Keratinocyte (primary cell): ENCODE data around the gene CRLF1. TPM values are rescaled to one million over a fixed set of nuclear protein-coding genes. Genes with fewer than 3 reads are reported as not detected.

ENCODE experiments used
- DNase-seq: peaks from one replicate; pipeline ENCODE4 v3.0.0-alpha.2; 2011; ENCODE audit warnings: low read depth, missing footprints, low spot score
- FAIRE-seq: peaks from 2 replicates; lab custom pipeline; 2011; peaks lifted over from hg19 to GRCh38; lab: Jason Lieb, UNC
- H2AFZ ChIP-seq: 2 replicates; pipeline ENCODE4 v1.6.0; 2012; ENCODE audit warnings: low read length, control low read depth, inconsistent platforms; ENCODE audit not compliant: control insufficient read depth
- H3K27ac ChIP-seq: 2 replicates; pipeline ENCODE4 v1.5.1; 2011; ENCODE audit warnings: low read length; ENCODE audit not compliant: control insufficient read depth, insufficient read depth
- H3K27me3 ChIP-seq: 3 replicates; pipeline ENCODE4 v1.6.0; 2011; ENCODE audit warnings: low read length; ENCODE audit not compliant: control insufficient read depth, insufficient read depth; ENCODE audit errors: extremely low read depth
- H3K36me3 ChIP-seq, 2 experiments: 2 replicates in 1 of 2; 3 replicates in 1 of 2; pipeline ENCODE4 v1.5.1; 2011; ENCODE audit warnings: low read length in 2 of 2, mild to moderate bottlenecking in 1 of 2; ENCODE audit not compliant: control insufficient read depth in 2 of 2, insufficient read depth in 2 of 2; ENCODE audit errors: extremely low read depth in 1 of 2
- H3K4me1 ChIP-seq: 3 replicates; pipeline ENCODE4 v1.5.1; 2011; ENCODE audit warnings: low read length; ENCODE audit not compliant: control insufficient read depth, insufficient read depth; ENCODE audit errors: extremely low read depth
- H3K4me2 ChIP-seq: 3 replicates; pipeline ENCODE4 v1.6.0; 2011; ENCODE audit warnings: low read depth, low read length; ENCODE audit not compliant: control insufficient read depth, insufficient read depth; ENCODE audit errors: extremely low read depth
- H3K4me3 ChIP-seq, 3 experiments: fragments of 200-600 bp in 1 of 3; sonication (generic) in 1 of 3; 2 replicates in 2 of 3; 3 replicates in 1 of 3; pipeline ENCODE4 v1.5.1; 2011 to 2016; ENCODE audit warnings: low read length in 3 of 3, mild to moderate bottlenecking in 3 of 3, control low read depth in 2 of 3, inconsistent platforms in 1 of 3, low read depth in 1 of 3, mixed read lengths in 1 of 3, mixed run types in 1 of 3, moderate library complexity in 1 of 3; ENCODE audit not compliant: control insufficient read depth in 2 of 3, insufficient read depth in 2 of 3; ENCODE audit errors: extremely low read depth in 1 of 3
- H3K79me2 ChIP-seq: 2 replicates; pipeline ENCODE4 v1.6.0; 2012; ENCODE audit warnings: low read length; ENCODE audit not compliant: control insufficient read depth, insufficient read depth
- H3K9ac ChIP-seq: 3 replicates; pipeline ENCODE4 v1.6.0; 2011; ENCODE audit warnings: low read length; ENCODE audit not compliant: control insufficient read depth, insufficient read depth; ENCODE audit errors: extremely low read depth
- H3K9me1 ChIP-seq: 3 replicates; pipeline ENCODE4 v1.6.0; 2011; ENCODE audit warnings: low read length; ENCODE audit not compliant: control insufficient read depth, insufficient read depth; ENCODE audit errors: extremely low read depth
- H3K9me3 ChIP-seq: 2 replicates; pipeline ENCODE4 v1.5.1; 2012; ENCODE audit warnings: low read depth, low read length; ENCODE audit not compliant: control insufficient read depth
- H4K20me1 ChIP-seq: 3 replicates; pipeline ENCODE4 v1.6.0; 2011; ENCODE audit warnings: low read length; ENCODE audit not compliant: control insufficient read depth, insufficient read depth; ENCODE audit errors: extremely low read depth
- EZH2 ChIP-seq: IDR thresholded peaks from one replicate; pipeline ENCODE4 v1.6.1; 2012; ENCODE audit warnings: inconsistent platforms, mild to moderate bottlenecking, low read length, moderate library complexity
- dilution Hi-C: fragments of 300-500 bp; cut with MboI; formaldehyde crosslinking; loops from one replicate; pipeline ENCODE4 v1.7.0; 2020; ENCODE audit warnings: low sequenced_read_pairs; ENCODE audit not compliant: extremely low pct_ligation_motif_present
- polyA plus RNA-seq, 5 experiments: library from polyadenylated mRNA; depleted of rRNA in 3 of 5; stranded (reverse) in 3 of 5; stranded (forward) in 1 of 5; unstranded in 1 of 5; fragments of >200 nt; gene quantifications; 1 replicate in 1 of 5; 2 replicates in 3 of 5; 3 replicates in 1 of 5; pipeline versions ENCODE4 v1.2.1 to v1.2.3, GENCODE V29; 2011 to 2012; ENCODE audit warnings: missing spikeins in 2 of 5, low read depth in 1 of 5, low replicate concordance in 1 of 5
- TF ChIP-seq, protein P1 (sequence below), 3 experiments: IDR thresholded peaks in 1 of 3; conservative IDR thresholded peaks in 1 of 3; optimal IDR thresholded peaks in 1 of 3; 2 replicates in 2 of 3; 3 replicates in 1 of 3; pipeline versions ENCODE3 to v1.5.1; 2011; ENCODE audit warnings: low read length in 3 of 3, mild to moderate bottlenecking in 3 of 3, moderate library complexity in 2 of 3, control low read depth in 1 of 3, inconsistent platforms in 1 of 3; ENCODE audit not compliant: insufficient read depth in 2 of 3; ENCODE audit errors: extremely low read depth in 1 of 3

The CRLF1 gene
- polyA plus RNA-seq, 1 donor (not counting 4 experiments of a cell fraction or from before 2014, with no cell fraction given) = 0.20 TPM

DNA sequence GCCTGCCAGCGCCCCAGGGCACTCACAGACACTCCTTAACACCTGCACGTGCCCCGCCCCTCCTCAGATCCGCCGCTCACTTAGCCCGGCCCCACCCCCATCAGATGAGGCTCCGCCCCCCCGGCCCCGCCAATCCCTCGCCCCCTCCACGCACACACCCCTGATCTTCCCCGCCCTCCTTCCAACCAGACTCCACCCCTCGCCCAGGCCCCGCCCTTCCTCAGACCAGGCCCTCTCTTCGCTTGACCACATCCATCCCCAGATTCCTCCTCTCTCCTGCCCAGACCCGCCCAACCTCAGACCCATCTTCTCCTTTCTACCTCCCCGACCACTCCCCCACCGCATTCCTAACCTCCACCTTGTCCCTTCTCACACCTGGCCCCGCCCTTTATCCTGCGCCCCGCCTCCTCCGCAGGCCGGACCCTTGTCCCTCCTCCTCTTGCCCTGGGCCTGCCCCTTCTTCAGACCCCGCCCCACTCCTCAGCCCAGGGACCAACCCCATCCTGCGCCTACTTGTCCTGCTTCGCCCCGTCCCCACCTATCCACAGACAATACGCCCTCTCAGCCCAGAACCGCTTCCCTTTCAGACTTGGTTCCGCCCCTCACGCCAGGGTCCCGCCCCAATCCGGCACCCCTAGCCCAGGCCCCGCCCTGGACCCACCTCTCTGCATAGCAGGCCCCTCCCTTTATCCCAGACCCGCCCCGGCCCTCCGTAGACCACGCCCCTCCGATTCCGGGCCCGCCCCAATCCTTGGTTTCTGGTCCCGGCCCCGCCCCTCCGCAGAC, 29.8 kb upstream of the CRLF1 start:
- Histone ChIP-seq H3K79me2 (no peaks in the 10 kb centered on the region), H3K9me1 (no peaks in the 10 kb centered on the region), H3K4me2 (peak overlapping the region; percentile 62), H3K9me3 (no peaks in the 10 kb centered on the region), H2AFZ (peak overlapping the region; percentile 88), H3K9ac (peak overlapping the region; percentile 33), H4K20me1 (no peaks in the 10 kb centered on the region), H3K27me3 (no peaks in the 10 kb centered on the region), H3K4me3 (peak overlapping the region; percentile 61 to 90 (median 89)), H3K27ac (peak overlapping the region; percentile 52), H3K4me1 (peaks cover 19% of the 10 kb centered on the region), H3K36me3 (no peaks in the 10 kb centered on the region)
- peak; percentile 32 for FAIRE-seq
- dilution Hi-C loops = no loop called here
- TF ChIP-seq, protein P1, sequence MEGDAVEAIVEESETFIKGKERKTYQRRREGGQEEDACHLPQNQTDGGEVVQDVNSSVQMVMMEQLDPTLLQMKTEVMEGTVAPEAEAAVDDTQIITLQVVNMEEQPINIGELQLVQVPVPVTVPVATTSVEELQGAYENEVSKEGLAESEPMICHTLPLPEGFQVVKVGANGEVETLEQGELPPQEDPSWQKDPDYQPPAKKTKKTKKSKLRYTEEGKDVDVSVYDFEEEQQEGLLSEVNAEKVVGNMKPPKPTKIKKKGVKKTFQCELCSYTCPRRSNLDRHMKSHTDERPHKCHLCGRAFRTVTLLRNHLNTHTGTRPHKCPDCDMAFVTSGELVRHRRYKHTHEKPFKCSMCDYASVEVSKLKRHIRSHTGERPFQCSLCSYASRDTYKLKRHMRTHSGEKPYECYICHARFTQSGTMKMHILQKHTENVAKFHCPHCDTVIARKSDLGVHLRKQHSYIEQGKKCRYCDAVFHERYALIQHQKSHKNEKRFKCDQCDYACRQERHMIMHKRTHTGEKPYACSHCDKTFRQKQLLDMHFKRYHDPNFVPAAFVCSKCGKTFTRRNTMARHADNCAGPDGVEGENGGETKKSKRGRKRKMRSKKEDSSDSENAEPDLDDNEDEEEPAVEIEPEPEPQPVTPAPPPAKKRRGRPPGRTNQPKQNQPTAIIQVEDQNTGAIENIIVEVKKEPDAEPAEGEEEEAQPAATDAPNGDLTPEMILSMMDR (optimal IDR thresholded peaks at IDR 0.05 in 1 of 3, IDR thresholded peaks at IDR 0.05 in 1 of 3, conservative IDR thresholded peaks at IDR 0.05 in 1 of 3; ENCODE audit: extremely low read depth in 1 of 3, insufficient read depth in 2 of 3, low read length in 3 of 3) = no peak
- TF ChIP-seq EZH2 = no peak
- DNase-seq = peak; percentile 98

GRCh38 chr19:18635831-18636182, 29.2 kb upstream of the CRLF1 start:
- peaks cover 19% of the 10 kb centered on the region for H3K4me1 ChIP-seq
- no peaks in the 10 kb centered on the region for H3K9me1 ChIP-seq
- H4K20me1 ChIP-seq = no peaks in the 10 kb centered on the region
- no peaks in the 10 kb centered on the region for H3K36me3 ChIP-seq
- no peak overlapping the region for H3K27ac ChIP-seq
- no peaks in the 10 kb centered on the region for H3K9me3 ChIP-seq
- no peak for TF ChIP-seq EZH2
- TF ChIP-seq, protein P1 (optimal IDR thresholded peaks at IDR 0.05 in 1 of 3, IDR thresholded peaks at IDR 0.05 in 1 of 3, conservative IDR thresholded peaks at IDR 0.05 in 1 of 3; ENCODE audit: extremely low read depth in 1 of 3, insufficient read depth in 2 of 3, low read length in 3 of 3) = no peak
- H3K79me2 ChIP-seq = no peaks in the 10 kb centered on the region
- dilution Hi-C loops = no loop called here
- no peak overlapping the region for H3K9ac ChIP-seq
- no peak overlapping the region for H2AFZ ChIP-seq
- H3K27me3 ChIP-seq = no peaks in the 10 kb centered on the region
- no peak for DNase-seq
- no peak overlapping the region for H3K4me3 ChIP-seq
- no peak overlapping the region for H3K4me2 ChIP-seq
- FAIRE-seq = no peak
